Activated CD4-positive, alpha-beta T cell treated with anti-CD3 and anti-CD28 coated beads, Interleukin-10, Interleukin-2, amounts not matched to agents 100 ng/mL and 50 ng/mL, durations not matched to agents 16 hours and 8 hours (primary cell): ENCODE results near the gene RNF144A.

ENCODE experiments used
- DNase-seq: peaks from one replicate; pipeline ENCODE4 v3.0.0-alpha.2; 2020

The RNF144A gene

DNA sequence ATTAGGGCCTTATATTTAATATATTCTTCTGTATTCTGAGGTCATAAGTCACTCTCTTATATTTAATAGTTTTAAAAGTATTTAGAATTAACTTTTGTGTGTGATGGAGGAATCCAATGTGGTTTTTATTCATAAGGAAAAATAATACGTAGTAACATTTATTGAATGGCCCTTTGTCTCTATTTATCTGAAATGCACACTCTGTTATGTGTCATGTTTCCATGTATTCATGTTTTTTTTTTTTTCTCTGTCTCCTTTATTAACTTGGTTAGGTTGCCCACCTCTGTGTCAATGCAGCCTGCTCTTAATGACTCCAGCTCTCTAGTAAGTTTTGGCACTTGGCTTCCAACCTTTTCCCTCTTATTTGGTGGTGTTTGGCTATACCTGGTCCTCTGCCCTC lies 33.8 kb downstream of the RNF144A start:
- no peak for DNase-seq

- no peak for DNase-seq
Measured at GRCh38 chr2:6952101-6952500, 34.9 kb downstream of the RNF144A start.

- DNase-seq: no peak
Measured at GRCh38 chr2:6954586-6954985, 37.4 kb downstream of the RNF144A start.

DNA sequence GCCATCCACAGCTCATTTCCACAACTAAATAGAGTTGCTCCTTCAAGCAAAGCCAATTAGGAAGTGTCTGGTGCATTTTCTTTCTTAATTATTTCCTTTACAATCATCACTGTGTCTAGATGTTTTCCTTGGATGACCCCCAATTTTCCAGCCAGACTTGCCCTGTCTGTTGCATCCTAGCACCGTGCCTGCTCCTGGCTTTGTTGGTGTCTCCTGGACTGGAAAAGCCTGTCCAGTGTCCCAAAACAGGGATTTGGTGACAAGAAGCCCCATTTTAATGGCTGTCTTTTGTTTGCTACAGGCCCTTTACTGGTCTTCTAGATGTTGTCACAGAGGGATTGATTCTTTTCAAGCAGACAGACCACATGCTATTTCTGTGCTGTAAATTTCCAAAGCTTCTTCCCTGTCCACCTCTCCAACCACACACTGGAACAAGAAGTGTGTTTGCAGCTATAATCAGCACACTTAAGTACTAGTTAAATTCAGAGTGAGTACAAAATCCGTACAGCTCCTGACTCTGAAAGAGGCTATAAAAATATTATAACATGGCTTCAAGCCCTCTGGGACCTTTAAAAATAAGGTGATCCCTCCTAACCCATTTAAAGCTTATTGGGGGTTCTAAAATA lies 38.4 kb downstream of the RNF144A start:
- DNase-seq: no peak

- no peak for DNase-seq
Measured at GRCh38 chr2:6956566-6956965, 39.4 kb downstream of the RNF144A start.

DNA sequence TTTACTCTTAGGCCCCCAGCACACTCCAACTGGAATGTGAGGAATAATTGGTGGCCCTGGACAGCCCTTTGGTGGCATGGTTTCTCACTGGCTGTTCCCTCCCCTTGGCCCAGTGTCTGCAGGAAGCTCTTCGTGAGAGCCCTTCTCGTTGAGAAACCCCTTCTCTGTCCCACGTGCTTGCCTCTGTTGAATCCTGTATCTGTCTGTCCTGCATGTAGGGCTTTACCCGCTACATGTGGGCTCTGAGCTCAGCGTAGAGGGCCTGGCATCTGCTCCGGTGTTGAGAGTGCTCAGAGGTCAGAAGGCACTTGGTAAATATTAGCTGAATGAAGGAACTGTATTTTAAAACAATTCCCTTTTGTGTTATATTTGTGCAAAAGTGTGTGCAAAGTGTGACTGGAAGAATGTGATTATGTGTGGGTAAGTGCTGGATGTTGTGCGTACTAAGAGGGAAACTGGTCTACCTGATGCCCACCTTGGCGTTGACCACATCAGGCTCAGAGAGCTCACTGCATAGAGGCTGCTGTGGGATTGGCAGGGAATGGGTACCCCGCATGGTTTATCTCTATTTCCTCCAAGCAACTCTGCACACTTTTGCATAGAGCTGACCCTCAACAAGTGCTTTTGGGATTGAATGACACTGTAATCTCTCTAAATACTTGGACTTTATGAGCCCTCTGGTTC lies 40.0 kb downstream of the RNF144A start:
- no peak for DNase-seq

- no peak for DNase-seq
Measured at GRCh38 chr2:6957910-6958615, 40.9 kb downstream of the RNF144A start.

GRCh38 chr2:6958616-6959235 lies 41.5 kb downstream of the RNF144A start:
- no peak for DNase-seq

- DNase-seq: no peak
Measured at GRCh38 chr2:6959751-6960150, 42.5 kb downstream of the RNF144A start.

- DNase-seq: no peak
Measured at GRCh38 chr2:6960659-6961058, 43.4 kb downstream of the RNF144A start.

DNA sequence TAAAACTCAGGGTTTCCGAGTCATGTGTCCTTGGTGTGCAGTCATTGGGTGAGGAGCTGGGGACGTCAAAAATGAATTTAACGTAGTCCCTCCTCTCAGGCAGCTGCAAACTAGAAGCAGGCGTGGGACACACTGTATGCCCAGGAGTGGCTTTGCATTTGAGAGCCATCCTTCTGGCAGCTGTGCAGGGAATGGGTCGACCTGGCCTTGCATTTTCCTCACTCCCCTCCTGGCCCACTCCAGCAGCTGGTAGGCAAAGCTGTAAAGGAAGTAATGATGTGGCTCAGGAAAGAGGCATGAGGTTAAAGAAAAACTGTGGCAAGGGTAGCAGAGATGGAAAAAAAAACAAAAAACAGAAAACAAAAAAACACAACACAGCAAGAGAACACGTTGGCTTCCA lies 46.5 kb downstream of the RNF144A start:
- no peak for DNase-seq

- no peak for DNase-seq
Measured at GRCh38 chr2:6965071-6965795, 48.0 kb downstream of the RNF144A start.

GRCh38 chr2:6966446-6966940 lies 49.3 kb downstream of the RNF144A start:
- no peak for DNase-seq

- DNase-seq: no peak
Measured at GRCh38 chr2:6967301-6967700, 50.1 kb downstream of the RNF144A start.

DNA sequence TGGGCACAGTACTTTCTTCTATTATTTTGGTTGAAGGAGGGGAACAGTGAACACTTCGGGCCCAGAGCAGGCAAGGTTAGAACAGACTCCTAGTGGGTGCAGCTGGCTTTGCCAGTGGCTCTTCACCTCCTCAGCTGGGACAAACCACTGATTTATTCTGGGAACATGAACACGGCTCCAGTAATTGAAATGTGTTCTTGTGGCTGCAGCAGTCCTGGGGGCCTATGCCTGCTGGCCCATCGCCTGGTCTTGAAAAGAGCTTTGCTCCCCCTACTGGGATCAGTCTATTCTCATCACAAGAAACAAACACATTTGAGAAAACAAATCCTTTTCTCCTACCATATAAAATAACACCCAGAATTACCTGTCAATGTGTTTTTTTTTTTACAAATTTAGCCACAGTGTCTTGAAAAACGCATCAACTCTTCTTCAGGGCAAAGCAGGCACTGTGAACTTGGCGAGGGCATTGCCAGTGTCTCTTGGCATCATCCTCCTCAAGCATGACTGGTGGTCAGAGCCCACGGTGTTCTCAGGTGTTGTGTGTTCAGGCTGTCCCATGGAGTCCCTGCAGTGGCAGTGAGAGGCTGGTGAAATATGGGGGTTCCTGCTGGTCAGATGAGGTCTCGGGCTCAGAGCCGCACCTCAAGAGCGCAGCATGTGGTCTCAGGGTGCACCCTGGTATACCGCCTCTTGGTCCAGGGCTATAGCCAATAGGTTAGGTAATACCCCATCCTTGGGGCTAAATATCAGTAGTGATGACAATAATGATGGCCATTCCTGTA lies 51.3 kb downstream of the RNF144A start:
- no peak for DNase-seq

DNA sequence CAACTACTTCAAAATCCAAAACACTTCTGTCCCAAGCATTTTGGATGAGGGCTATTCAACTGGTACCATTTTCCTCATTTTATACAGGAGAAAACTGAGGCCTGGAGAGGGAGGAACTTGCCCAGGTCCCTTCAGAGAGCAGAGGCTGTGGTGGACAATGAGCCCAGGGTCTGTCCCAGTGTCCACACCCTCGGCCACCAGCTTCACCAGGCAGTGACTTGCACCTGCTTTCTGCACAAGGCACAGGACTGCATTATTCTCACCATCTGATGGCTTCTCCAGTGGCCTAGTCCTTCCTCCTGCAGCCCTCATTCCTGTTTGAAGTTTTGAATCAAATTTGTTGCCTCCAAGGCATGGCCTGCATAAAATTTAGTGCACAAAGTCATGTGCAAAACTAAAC lies 53.3 kb downstream of the RNF144A start:
- no peak for DNase-seq

GRCh38 chr2:6970976-6971480 lies 53.8 kb downstream of the RNF144A start:
- DNase-seq: no peak

DNA sequence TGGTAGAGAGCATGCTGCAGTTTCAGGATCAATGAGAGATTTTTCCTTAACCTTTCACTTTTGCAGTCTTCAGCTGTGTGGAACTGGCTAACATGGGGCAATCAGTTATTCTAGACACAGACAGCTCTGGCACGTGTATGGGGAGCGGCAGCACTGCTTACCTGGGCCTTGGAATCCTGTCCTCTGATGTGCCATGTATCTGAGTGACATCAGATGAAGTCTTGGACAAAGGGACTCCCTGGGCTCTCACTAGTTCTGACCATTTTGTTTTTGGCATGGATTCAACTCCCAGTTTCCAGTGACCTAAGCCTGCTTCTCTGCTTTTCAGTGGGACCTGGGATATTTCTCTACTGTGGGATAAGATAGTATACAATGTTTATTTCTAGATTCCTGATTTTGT lies 54.3 kb downstream of the RNF144A start:
- DNase-seq: no peak

- no peak for DNase-seq
Measured at GRCh38 chr2:6972067-6972710, 55.0 kb downstream of the RNF144A start.

GRCh38 chr2:6973895-6974545 lies 56.8 kb downstream of the RNF144A start:
- no peak for DNase-seq

- no peak for DNase-seq
Measured at GRCh38 chr2:6975988-6976387, 58.8 kb downstream of the RNF144A start.
